Aortic smooth muscle cell (primary cell): Measurements from ENCODE around the gene INO80. TPM values are rescaled to one million over a fixed set of nuclear protein-coding genes. Genes with fewer than 3 reads are reported as not detected.

Experiments used
- total RNA-seq: library from RNA; depleted of rRNA; stranded (reverse); fragments of >200 nt; gene quantifications from 2 replicates; pipeline ENCODE4 v1.2.3, GENCODE V29; 2014

Gene INO80, protein sequence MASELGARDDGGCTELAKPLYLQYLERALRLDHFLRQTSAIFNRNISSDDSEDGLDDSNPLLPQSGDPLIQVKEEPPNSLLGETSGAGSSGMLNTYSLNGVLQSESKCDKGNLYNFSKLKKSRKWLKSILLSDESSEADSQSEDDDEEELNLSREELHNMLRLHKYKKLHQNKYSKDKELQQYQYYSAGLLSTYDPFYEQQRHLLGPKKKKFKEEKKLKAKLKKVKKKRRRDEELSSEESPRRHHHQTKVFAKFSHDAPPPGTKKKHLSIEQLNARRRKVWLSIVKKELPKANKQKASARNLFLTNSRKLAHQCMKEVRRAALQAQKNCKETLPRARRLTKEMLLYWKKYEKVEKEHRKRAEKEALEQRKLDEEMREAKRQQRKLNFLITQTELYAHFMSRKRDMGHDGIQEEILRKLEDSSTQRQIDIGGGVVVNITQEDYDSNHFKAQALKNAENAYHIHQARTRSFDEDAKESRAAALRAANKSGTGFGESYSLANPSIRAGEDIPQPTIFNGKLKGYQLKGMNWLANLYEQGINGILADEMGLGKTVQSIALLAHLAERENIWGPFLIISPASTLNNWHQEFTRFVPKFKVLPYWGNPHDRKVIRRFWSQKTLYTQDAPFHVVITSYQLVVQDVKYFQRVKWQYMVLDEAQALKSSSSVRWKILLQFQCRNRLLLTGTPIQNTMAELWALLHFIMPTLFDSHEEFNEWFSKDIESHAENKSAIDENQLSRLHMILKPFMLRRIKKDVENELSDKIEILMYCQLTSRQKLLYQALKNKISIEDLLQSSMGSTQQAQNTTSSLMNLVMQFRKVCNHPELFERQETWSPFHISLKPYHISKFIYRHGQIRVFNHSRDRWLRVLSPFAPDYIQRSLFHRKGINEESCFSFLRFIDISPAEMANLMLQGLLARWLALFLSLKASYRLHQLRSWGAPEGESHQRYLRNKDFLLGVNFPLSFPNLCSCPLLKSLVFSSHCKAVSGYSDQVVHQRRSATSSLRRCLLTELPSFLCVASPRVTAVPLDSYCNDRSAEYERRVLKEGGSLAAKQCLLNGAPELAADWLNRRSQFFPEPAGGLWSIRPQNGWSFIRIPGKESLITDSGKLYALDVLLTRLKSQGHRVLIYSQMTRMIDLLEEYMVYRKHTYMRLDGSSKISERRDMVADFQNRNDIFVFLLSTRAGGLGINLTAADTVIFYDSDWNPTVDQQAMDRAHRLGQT (N-terminal part only)
- total RNA-seq: 22.4 and 23.1 TPM in 2 replicates

DNA sequence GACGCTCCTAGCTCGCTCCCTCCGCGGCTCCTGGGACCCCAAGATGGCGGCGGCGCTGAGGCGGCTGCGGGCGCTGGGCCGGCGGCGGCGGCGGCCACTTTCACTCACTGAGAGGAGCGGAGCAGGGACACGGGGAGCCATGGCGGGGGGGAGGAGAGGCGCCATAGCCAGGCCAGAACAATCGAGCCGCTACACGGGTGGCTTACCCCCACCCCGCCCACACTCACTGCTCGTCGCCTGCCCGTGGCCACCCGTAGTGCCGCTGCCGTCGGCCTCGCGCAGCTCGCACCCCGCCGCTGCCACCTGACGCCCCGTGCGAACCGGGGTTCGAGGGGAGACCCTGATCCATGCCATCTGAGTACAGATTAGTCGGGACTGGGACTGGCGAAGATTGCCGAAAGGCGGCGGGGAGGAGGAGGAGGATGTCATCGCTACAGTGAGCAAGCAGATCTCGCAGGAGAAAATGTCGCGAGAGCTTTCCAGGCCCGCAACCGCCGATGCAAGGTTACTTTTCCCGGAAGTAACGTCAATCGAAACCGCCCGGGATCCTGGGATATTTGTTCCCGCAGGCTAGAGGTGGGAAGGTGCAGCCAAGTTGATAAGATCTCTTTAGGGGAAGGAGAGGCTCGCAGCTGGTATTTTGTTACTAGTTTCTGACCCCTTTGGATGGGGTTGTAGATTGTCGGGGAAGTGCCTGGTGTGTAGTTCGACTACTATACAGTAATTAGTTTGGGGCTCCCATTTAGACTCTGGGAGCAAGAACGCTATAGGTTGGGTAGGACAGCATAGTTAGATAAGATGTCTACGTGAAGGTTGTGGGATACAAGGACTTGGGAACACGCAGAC is at the start of gene INO80:
Gene INO80, minus strand, starts transcription at position 165 of the 846 bp plus-strand sequence. CDS start 19,970 bp downstream, outside the sequence.

DNA sequence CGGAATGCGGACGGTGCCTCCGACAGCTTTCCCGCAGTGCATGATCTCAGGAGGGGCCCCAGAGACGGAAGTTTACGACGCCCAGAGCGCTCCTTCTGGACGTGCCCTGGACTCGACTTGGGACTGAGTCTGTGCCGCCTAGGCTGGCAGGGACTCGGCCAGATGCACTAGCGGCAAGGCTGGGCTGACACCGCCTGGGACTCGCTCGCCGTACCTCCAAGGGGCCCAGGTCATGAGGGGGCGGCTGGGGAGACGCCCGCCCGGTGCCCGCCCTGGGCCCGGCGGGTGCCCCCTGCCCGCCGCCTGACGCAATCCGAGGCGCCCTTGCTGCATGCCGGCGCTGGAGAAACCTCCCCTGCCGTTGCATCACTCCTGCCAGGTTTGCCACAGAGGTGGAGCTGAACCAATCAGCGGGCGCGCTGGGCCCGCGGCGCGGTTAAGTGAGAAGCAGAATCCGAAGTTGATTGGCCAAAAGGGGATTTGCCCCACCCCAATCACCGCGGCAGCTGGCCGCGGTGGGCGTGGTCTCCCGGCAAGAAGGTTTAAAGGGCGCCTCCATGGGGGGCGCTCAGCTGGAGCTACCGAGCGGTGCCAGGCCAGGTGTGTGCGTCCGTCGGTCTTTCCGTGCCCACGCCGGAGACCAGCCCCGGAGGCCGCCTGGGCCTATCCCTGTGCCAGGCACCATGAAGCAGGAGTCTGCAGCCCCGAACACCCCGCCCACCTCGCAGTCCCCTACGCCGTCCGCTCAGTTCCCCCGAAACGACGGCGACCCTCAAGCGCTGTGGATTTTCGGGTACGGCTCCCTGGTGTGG is 163.0 kb downstream of the INO80 start, which contains the start of gene CHAC1:
Gene CHAC1, plus strand, starts transcription at position 571 of the 812 bp plus-strand sequence. Its CDS starts 113 bp downstream, at position 684.

Other genes with a start within 250 kb of the INO80 start
- gene RHOV, start 242.0 kb downstream of the INO80 start, total RNA-seq: 0.06 TPM in 1 of 2 replicates, not detected in the other
- 41.8 and 51.5 TPM in 2 replicates for gene VPS18, start 221.8 kb downstream of the INO80 start, total RNA-seq
- gene DLL4, start 186.9 kb downstream of the INO80 start, total RNA-seq: 0.56 and 1.5 TPM in 2 replicates
- 2.8 and 5.3 TPM in 2 replicates for gene CHAC1, start 162.8 kb downstream of the INO80 start, total RNA-seq
- not detected in 2 replicates for gene EXD1, start 114.5 kb upstream of the INO80 start, total RNA-seq
- gene CHP1, start 115.0 kb upstream of the INO80 start, total RNA-seq: 77.8 and 80.5 TPM in 2 replicates
- 3.7 and 4.9 TPM in 2 replicates for gene OIP5, start 216.3 kb upstream of the INO80 start, total RNA-seq
- 48.2 and 53.5 TPM in 2 replicates for gene NUSAP1, start 216.6 kb upstream of the INO80 start, total RNA-seq